ENCODE results near the gene LPP. TPM values are rescaled to one million over a fixed set of nuclear protein-coding genes. Genes with fewer than 3 reads are reported as not detected.

LPP gene
- polyA plus RNA-seq, 1 donor (not counting 4 experiments of a cell fraction or from before 2014, with no cell fraction given): 16.0 TPM

GRCh38 chr3:188360364-188360881 is 206.5 kb downstream of the LPP start:
- no peak overlapping the region for H3K9ac ChIP-seq (ENCODE audit: control insufficient read depth, extremely low read depth, insufficient read depth, low read length)
- TF ChIP-seq EZH2 (IDR thresholded peaks at IDR 0.05; ENCODE audit: low read length) (no peak), CTCF (optimal IDR thresholded peaks at IDR 0.05 in 1 of 3, IDR thresholded peaks at IDR 0.05 in 1 of 3, conservative IDR thresholded peaks at IDR 0.05 in 1 of 3; ENCODE audit: extremely low read depth in 1 of 3, insufficient read depth in 2 of 3, low read length in 3 of 3) (no peak)
- DNase-seq (ENCODE audit: low read depth, low spot score) (no peak), FAIRE-seq (no peak)
- dilution Hi-C loops (cut with MboI; ENCODE audit: extremely low pct_ligation_motif_present, low sequenced_read_pairs): no loop called here
- H4K20me1 ChIP-seq (ENCODE audit: control insufficient read depth, extremely low read depth, insufficient read depth, low read length): no peaks in the 10 kb centered on the region
- H3K9me1 ChIP-seq (ENCODE audit: control insufficient read depth, extremely low read depth, insufficient read depth, low read length): peaks cover 2% of the 10 kb centered on the region
- H3K4me1 ChIP-seq (ENCODE audit: control insufficient read depth, extremely low read depth, insufficient read depth, low read length): no peaks in the 10 kb centered on the region
- no peaks in the 10 kb centered on the region for H3K9me3 ChIP-seq (ENCODE audit: control insufficient read depth, low read depth, low read length)
- H3K27ac ChIP-seq (ENCODE audit: control insufficient read depth, insufficient read depth, low read length): no peak overlapping the region
- H3K27me3 ChIP-seq (ENCODE audit: control insufficient read depth, extremely low read depth, insufficient read depth, low read length): no peaks in the 10 kb centered on the region
- no peaks in the 10 kb centered on the region for H3K79me2 ChIP-seq (ENCODE audit: control insufficient read depth, insufficient read depth, low read length)
- H3K4me2 ChIP-seq (ENCODE audit: control insufficient read depth, extremely low read depth, insufficient read depth, low read depth, low read length): no peak overlapping the region
- H2AFZ ChIP-seq (ENCODE audit: control insufficient read depth, low read length): no peak overlapping the region
- H3K4me3 ChIP-seq (ENCODE audit: control insufficient read depth in 2 of 3, extremely low read depth in 1 of 3, insufficient read depth in 2 of 3, low read depth in 1 of 3, low read length in 3 of 3): no peak overlapping the region
- peaks cover 0 to 1% of the 10 kb centered on the region in 2 experiments for H3K36me3 ChIP-seq (ENCODE audit: control insufficient read depth in 2 of 2, extremely low read depth in 1 of 2, insufficient read depth in 2 of 2, low read length in 2 of 2)

- no peak overlapping the region for H3K9ac ChIP-seq (ENCODE audit: control insufficient read depth, extremely low read depth, insufficient read depth, low read length)
- no peaks in the 10 kb centered on the region for H4K20me1 ChIP-seq (ENCODE audit: control insufficient read depth, extremely low read depth, insufficient read depth, low read length)
- H3K79me2 ChIP-seq (ENCODE audit: control insufficient read depth, insufficient read depth, low read length): no peaks in the 10 kb centered on the region
- H3K4me1 ChIP-seq (ENCODE audit: control insufficient read depth, extremely low read depth, insufficient read depth, low read length): no peaks in the 10 kb centered on the region
- TF ChIP-seq CTCF (optimal IDR thresholded peaks at IDR 0.05 in 1 of 3, IDR thresholded peaks at IDR 0.05 in 1 of 3, conservative IDR thresholded peaks at IDR 0.05 in 1 of 3; ENCODE audit: extremely low read depth in 1 of 3, insufficient read depth in 2 of 3, low read length in 3 of 3) (no peak), EZH2 (IDR thresholded peaks at IDR 0.05; ENCODE audit: low read length) (no peak)
- FAIRE-seq (no peak), DNase-seq (ENCODE audit: low read depth, low spot score) (no peak)
- H3K27me3 ChIP-seq (ENCODE audit: control insufficient read depth, extremely low read depth, insufficient read depth, low read length): no peaks in the 10 kb centered on the region
- H3K9me1 ChIP-seq (ENCODE audit: control insufficient read depth, extremely low read depth, insufficient read depth, low read length): peaks cover 2% of the 10 kb centered on the region
- H3K4me2 ChIP-seq (ENCODE audit: control insufficient read depth, extremely low read depth, insufficient read depth, low read depth, low read length): no peak overlapping the region
- dilution Hi-C loops (cut with MboI; ENCODE audit: extremely low pct_ligation_motif_present, low sequenced_read_pairs): no loop called here
- no peak overlapping the region for H3K4me3 ChIP-seq (ENCODE audit: control insufficient read depth in 2 of 3, extremely low read depth in 1 of 3, insufficient read depth in 2 of 3, low read depth in 1 of 3, low read length in 3 of 3)
- H3K36me3 ChIP-seq (ENCODE audit: control insufficient read depth in 2 of 2, extremely low read depth in 1 of 2, insufficient read depth in 2 of 2, low read length in 2 of 2): peaks cover 1 to 3% of the 10 kb centered on the region in 2 experiments
- no peak overlapping the region for H2AFZ ChIP-seq (ENCODE audit: control insufficient read depth, low read length)
- H3K27ac ChIP-seq (ENCODE audit: control insufficient read depth, insufficient read depth, low read length): no peak overlapping the region
- no peaks in the 10 kb centered on the region for H3K9me3 ChIP-seq (ENCODE audit: control insufficient read depth, low read depth, low read length)
These were observed 207.9 kb downstream of the LPP start for GRCh38 chr3:188361888-188362287.

Measured in keratinocyte (primary cell).